GM21737 (cell line): Measurements from ENCODE around the gene WDR4.
"Not testable (repeated sequence)": the region's sequence is repeated elsewhere in the genome, so short reads cannot be mapped to it uniquely, and the experiment has no call there.

Source experiments
- ATAC-seq: cut with Tn5 transposase; IDR thresholded peaks from one replicate; pipeline ENCODE4 v1.9.1; 2021; ENCODE audit warnings: mild to moderate bottlenecking, moderate library complexity; ENCODE audit not compliant: unreplicated experiment

The WDR4 gene

GRCh38 chr21:42841156-42841915, 38.0 kb downstream of the WDR4 start:
- no peak for ATAC-seq

DNA sequence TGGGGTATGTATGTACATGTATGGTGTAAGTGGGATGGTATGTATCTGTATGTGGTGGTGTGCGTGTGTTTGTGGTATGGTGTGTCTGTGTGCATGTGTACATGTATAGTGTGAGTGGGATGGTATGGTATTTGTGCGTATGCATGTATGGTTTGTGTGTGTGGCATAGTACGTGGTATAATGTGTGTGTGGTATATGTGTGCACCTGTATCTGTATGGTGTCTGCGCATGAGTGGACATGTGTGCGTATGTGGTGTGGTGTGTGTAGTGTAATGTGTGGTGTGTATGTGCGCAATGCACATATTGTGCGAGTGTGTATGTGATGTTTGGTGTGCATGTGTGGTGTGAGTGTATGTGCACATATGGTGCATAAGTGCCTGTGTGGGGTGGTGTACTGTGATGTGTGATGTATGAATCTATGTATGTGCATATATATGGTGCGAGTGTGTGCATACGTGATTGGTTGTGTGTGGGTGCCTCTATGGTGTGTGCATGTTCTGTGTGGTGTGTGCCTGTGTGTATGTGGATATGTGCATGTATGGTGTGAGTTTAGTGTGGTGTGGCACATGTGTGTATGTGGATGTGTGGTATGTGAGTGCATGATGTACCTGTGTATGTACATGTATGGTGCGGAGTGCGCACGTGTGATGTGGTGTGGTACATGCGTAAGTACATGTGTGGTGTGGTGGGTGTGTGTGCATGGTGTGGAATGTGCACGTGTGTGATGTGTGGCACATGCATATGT, 38.8 kb downstream of the WDR4 start:
- ATAC-seq, result no peak

DNA sequence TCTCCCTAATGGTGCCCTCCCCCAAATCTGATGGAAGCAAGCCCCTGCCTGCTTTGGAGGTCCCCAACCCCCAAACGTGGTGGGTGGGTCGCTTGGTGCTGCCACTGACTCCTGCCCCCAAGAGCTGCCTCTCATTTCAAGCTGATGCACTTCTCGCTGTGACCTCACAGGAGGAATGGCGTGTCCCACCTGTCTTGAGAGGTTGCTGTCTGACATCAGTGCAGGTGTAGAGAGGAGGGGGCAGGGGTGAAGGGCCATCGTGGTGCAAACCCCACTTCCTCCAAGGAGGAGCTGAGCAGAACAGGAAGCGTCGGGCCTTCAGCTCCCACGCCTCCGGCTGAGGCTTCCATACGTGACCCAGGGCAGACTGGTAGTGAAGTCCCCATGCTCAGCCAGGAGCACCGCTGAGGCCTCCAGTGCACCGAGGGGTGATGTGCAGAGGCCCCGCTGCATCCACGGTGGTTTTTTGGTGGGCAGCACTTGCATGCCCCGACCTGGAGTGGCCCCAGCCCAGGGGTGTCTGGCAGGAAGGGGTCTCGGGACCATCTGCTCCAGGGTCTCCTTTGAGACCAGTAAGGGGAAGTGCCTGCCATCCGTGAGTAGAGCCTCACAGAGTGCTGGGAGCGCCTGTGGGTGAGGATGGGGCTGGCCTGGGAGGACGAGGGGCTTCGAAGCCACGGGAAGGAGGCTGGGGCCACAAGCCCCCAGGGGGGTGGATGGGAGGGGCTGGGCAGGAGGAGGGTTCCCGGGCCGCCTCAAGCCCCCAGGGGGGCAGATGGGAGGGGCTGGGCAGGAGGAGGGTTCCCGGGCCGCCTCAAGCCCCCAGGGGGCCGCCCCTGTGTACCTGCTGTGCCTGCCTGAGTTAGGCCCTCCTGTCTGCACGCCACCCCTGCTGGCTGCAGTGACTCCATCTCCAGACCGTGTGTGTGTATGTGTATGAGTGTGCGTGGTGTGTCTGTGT, 39.8 kb downstream of the WDR4 start:
- no peak for ATAC-seq

DNA sequence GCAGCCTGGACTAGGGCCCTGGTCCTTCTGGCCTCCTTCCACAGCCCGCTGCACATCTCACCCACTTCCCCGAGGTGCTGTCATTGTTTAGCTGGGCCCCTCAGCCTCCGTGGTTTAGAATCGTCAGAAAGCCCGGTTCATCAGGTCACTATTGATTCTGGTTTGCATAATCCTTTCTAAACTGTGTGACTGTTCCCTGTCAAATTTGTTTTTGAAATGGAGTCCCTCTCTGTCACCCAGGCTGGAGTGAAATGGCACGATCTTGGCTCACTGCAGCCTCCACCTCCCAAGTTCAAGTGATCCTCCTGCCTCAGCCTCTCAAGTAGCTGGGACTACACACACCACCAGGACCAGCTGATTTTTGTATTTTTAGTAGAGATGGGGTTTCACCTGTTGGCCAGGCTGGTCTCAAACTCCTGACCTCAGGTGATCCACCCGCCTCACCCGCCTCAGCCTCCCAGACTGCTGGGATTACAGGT, 41.1 kb downstream of the WDR4 start:
- ATAC-seq, result not testable (repeated sequence)

- ATAC-seq, result no peak
These were observed 41.7 kb downstream of the WDR4 start for GRCh38 chr21:42837421-42838211.

- ATAC-seq, result no peak
These were observed 42.5 kb downstream of the WDR4 start for GRCh38 chr21:42836767-42837301.

GRCh38 chr21:42836402-42836666, 43.0 kb downstream of the WDR4 start:
- no peak for ATAC-seq

- ATAC-seq, result no peak
These were observed 43.5 kb downstream of the WDR4 start for GRCh38 chr21:42835611-42836401.

DNA sequence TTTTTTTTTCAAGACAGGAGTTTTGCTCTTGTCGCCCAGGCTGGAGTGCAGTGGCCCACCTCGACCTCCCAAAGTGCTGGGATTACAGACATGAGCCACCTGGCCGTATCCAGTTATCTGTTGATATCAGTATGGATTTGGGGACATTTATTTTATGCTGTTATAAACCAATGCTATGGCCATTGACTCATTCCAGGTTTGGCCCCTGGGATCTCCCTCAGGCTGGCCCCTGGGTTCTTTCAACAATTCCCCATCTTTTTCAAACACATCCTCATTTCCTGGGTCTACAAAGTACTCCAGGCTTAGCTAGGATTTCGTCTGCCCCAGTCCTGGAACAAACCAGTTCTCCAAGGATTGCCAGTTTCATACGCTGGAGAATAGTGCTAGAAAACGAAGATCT, 44.1 kb downstream of the WDR4 start:
- ATAC-seq, result no peak

- no peak for ATAC-seq
These were observed 44.6 kb downstream of the WDR4 start for GRCh38 chr21:42834726-42835191.

GRCh38 chr21:42833859-42834725, 45.2 kb downstream of the WDR4 start:
- ATAC-seq, result no peak

DNA sequence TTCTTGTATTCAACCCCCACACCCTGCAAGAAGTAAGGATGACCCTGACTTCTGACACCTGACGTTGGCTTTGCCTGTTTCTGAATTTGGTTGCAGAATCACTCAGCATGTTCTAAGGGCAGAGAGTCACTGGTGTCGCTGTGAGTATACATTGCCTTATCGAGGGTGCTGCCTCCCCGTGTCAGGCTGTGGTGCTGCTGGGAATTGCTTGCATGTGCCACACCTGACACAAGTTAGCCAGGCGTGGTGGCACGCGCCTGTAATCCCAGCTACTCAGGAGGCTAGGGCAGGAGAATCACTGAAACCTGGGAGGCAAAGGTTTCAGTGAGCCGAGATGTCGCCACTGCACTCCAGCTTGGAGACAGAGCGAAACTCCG, 45.9 kb downstream of the WDR4 start:
- ATAC-seq, result no peak

DNA sequence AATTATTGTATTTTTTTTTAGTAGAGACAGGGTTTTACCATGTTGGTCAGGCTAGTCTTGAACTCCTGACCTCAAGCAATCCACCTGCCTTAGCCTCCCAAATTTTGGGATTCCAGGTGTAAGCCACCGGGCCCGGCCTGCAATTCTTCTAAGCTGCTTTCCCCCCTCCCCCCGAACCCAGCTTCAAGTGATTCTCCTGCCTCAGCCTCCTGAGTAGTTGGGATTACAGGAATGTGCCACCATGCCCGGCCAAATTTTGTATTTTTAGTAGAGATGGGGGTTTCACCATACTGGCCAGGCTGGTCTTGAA, 47.1 kb downstream of the WDR4 start:
- not testable (repeated sequence) for ATAC-seq

DNA sequence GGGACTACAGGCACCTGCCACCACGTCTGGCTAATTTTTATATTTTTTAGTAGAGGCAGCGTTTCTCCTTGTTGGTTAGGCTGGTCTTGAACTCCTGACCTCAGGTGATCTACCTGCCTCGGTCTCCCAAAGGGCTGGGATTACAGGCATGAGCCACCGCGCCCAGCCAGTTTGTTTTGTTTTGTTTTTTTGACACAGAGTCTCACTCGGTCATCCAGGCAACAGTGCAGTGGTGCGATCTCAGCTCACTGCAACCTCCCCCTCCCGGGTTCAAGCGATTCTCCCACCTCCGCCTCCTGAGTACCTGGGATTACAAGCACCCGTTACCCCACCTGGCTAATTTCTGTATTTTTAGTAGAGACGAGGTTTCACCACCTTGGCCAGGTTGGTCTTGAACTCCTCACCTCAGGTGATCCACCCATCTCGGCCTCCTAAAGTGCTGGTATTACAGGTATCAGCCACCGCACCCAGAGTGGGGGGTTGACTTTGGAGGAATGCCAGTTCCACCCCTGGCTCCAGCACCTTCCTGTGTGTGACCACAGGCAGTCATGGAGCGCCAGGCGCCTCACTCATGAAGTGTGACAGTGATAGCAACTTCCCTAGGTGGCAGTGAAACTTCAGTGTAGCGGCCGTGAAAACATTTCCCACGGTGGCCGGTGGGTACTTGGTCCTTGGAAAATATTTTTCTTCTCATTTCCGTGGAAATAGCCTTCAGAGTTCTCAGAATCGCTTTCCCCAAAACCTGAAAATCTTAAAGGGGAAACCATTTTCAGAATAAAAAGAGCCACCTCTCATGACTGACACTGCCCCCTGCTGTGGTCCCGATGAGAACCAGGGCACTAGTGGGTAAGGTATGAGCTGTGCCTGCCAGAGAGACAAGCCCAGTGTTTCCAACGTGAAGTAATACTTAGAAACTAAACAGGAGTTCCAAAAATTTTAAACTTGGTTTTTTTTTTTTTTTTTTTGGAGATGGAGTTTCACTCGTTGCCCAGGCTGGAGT, 48.6 kb downstream of the WDR4 start:
- ATAC-seq, result no peak

- ATAC-seq, result no peak
These were observed 49.4 kb downstream of the WDR4 start for GRCh38 chr21:42829954-42830353.

- ATAC-seq, result no peak
These were observed 49.9 kb downstream of the WDR4 start for GRCh38 chr21:42829417-42829816.

DNA sequence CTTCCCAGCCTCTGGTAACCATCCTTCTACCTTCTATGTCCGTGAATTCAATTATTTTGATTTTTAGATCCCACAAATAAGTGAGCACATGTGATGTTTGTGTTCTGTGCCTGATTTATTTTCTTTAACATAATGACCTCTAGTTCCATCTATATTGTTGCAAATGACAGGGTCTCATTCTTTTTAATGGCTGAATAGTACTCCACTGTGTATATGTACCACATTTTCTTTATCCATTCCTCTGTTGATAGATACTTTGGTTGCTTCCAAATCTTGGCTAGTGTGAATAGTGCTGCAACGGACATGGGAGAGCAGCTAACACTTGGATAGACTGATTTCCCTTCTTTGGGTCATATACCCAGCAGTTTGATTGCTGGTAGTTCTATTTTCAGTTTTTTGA, 51.8 kb downstream of the WDR4 start:
- ATAC-seq, result no peak
